MM.1S (cell line): ENCODE measurements around the gene TNFRSF4.

Experiments used
- DNase-seq: peaks from one replicate; pipeline ENCODE4 v3.0.0-alpha.2; 2015
- H2AFZ ChIP-seq: fragments of 300-600 bp; sonication (generic); 2 replicates; pipeline ENCODE4 v1.6.0; 2016; ENCODE audit warnings: antibody characterized with exemption, low read length
- H3F3A ChIP-seq: fragments of 300-600 bp; sonication (generic); 2 replicates; pipeline ENCODE4 v1.6.1; 2016; ENCODE audit warnings: mild to moderate bottlenecking, antibody characterized with exemption, low read length, moderate library complexity, mixed read lengths; ENCODE audit not compliant: insufficient read depth
- H3K27ac ChIP-seq: fragments of 300-600 bp; sonication (generic); 2 replicates; pipeline ENCODE4 v1.5.1; 2016; ENCODE audit warnings: mild to moderate bottlenecking, low read length
- H3K27me3 ChIP-seq: fragments of 300-600 bp; sonication (generic); replicated peaks from 2 replicates; pipeline ENCODE4 v1.6.0; 2016; ENCODE audit warnings: low read length; ENCODE audit not compliant: insufficient read depth
- H3K36me3 ChIP-seq: fragments of 300-600 bp; sonication (generic); replicated peaks from 2 replicates; pipeline ENCODE4 v1.6.1; 2016; ENCODE audit warnings: mild to moderate bottlenecking, low read length, mixed read lengths; ENCODE audit not compliant: insufficient read depth
- H3K4me1 ChIP-seq: fragments of 300-600 bp; sonication (generic); 2 replicates; pipeline ENCODE4 v1.6.1; 2016; ENCODE audit warnings: low read length, mixed read lengths
- H3K4me2 ChIP-seq: fragments of 300-600 bp; sonication (generic); 2 replicates; pipeline ENCODE4 v1.6.0; 2016; ENCODE audit warnings: low read depth, low read length
- H3K4me3 ChIP-seq: fragments of 300-600 bp; sonication (generic); 2 replicates; pipeline ENCODE4 v1.5.1; 2016; ENCODE audit warnings: low read length, mixed read lengths
- H3K79me2 ChIP-seq: fragments of 300-600 bp; sonication (generic); 2 replicates; pipeline ENCODE4 v1.6.1; 2016; ENCODE audit warnings: mixed run types, low read length, mixed read lengths
- H3K9ac ChIP-seq: fragments of 300-600 bp; sonication (generic); 2 replicates; pipeline ENCODE4 v1.6.1; 2016; ENCODE audit warnings: low read length, mixed read lengths
- H3K9me2 ChIP-seq: fragments of 300-600 bp; sonication (generic); replicated peaks from 2 replicates; pipeline ENCODE4 v1.6.1; 2016; ENCODE audit warnings: mild to moderate bottlenecking, low read length, mixed read lengths; ENCODE audit not compliant: insufficient read depth
- H3K9me3 ChIP-seq: fragments of 300-600 bp; sonication (generic); replicated peaks from 2 replicates; pipeline ENCODE4 v1.6.1; 2016; ENCODE audit warnings: mild to moderate bottlenecking, low read length, mixed read lengths; ENCODE audit not compliant: insufficient read depth
- H4K20me1 ChIP-seq: fragments of 300-600 bp; sonication (generic); 2 replicates; pipeline ENCODE4 v1.6.1; 2016; ENCODE audit warnings: mild to moderate bottlenecking, low read length, moderate library complexity, mixed read lengths; ENCODE audit not compliant: insufficient read depth
- CTCF ChIP-seq: fragments of 300-600 bp; sonication (generic); IDR thresholded peaks from 2 replicates; pipeline ENCODE4 v1.5.1; 2016; ENCODE audit warnings: antibody characterized with exemption, low read length, mixed read lengths
- EZH2 ChIP-seq: fragments of 300-600 bp; sonication (generic); optimal IDR thresholded peaks from 2 replicates; pipeline ENCODE3; 2017; ENCODE audit warnings: low read depth, mild to moderate bottlenecking, antibody characterized with exemption, low read length, mixed read lengths
- EZH2phosphoT487 ChIP-seq: fragments of 300-600 bp; sonication (generic); IDR thresholded peaks from 2 replicates; pipeline ENCODE4 v1.6.1; 2018; ENCODE audit warnings: antibody characterized with exemption, low read length

TNFRSF4 gene

GRCh38 chr1:1231400-1232207 lies 17.7 kb upstream of the TNFRSF4 start, which contains the start of gene SDF4:
Gene SDF4, minus strand, starts transcription at chr1:1232001. Its CDS starts 3,229 bp downstream, at chr1:1228772.
- no peaks in the 10 kb centered on the region for H3K9me2 ChIP-seq
- peaks cover 5% of the 10 kb centered on the region; the same call in 1 of the 2 replicates for H3K36me3 ChIP-seq
- peaks cover 54% of the 10 kb centered on the region for H3K79me2 ChIP-seq
- H3K4me2 ChIP-seq, result peak within 1 kb of the TSS; percentile 77
- DNase-seq, result peak; percentile 97
- H4K20me1 ChIP-seq, result no peaks in the 10 kb centered on the region
- H3K27me3 ChIP-seq, result no peaks in the 10 kb centered on the region
- TF ChIP-seq CTCF (no peak), EZH2 (no peak), EZH2phosphoT487 (no peak)
- H3K9me3 ChIP-seq, result no peaks in the 10 kb centered on the region
- 0 out of 2 replicates have a peak, but pooled peaks cover 3% of the 10 kb centered on the region for H3K4me1 ChIP-seq
- H3K9ac ChIP-seq, result peak within 1 kb of the TSS; percentile 72
- no peaks in the 10 kb centered on the region for H3F3A ChIP-seq
- peak within 1 kb of the TSS; percentile 83 for H3K4me3 ChIP-seq
- H2AFZ ChIP-seq, result peak within 1 kb of the TSS; percentile 19
- peak within 1 kb of the TSS; percentile 3; the same call in 1 of the 2 replicates for H3K27ac ChIP-seq

- DNase-seq, result no peak
- Histone ChIP-seq H3K27me3 (no peaks in the 10 kb centered on the region), H3K79me2 (peaks cover 61% of the 10 kb centered on the region), H3K4me1 (0 out of 2 replicates have a peak, but pooled peaks cover 3% of the 10 kb centered on the region), H3K36me3 (peaks cover 5% of the 10 kb centered on the region; the same call in 1 of the 2 replicates), H3F3A (no peaks in the 10 kb centered on the region), H3K9ac (peak overlapping the region; percentile 72), H3K27ac (peak overlapping the region; percentile 3; the same call in 1 of the 2 replicates), H2AFZ (peak overlapping the region; percentile 19; the same call in 1 of the 2 replicates), H3K9me3 (no peaks in the 10 kb centered on the region), H3K9me2 (no peaks in the 10 kb centered on the region), H3K4me2 (peak overlapping the region; percentile 77), H3K4me3 (peak overlapping the region; percentile 83), H4K20me1 (no peaks in the 10 kb centered on the region)
- TF ChIP-seq EZH2phosphoT487 (no peak), CTCF (no peak; the same call in 1 of the 2 replicates), EZH2 (no peak)
Measured at GRCh38 chr1:1230656-1231399, 16.9 kb upstream of the TNFRSF4 start.

- H3K9me3 ChIP-seq, result no peaks in the 10 kb centered on the region
- H3K79me2 ChIP-seq, result peaks cover 72% of the 10 kb centered on the region
Measured at GRCh38 chr1:1229770-1230169, 15.8 kb upstream of the TNFRSF4 start.

More at GRCh38 chr1:1229770-1230169, 15.8 kb upstream of the TNFRSF4 start:
- no peaks in the 10 kb centered on the region for H3F3A ChIP-seq
- peaks cover 5% of the 10 kb centered on the region; the same call in 1 of the 2 replicates for H3K36me3 ChIP-seq
- no peak overlapping the region for H3K4me3 ChIP-seq
- no peaks in the 10 kb centered on the region for H3K9me2 ChIP-seq
- no peaks in the 10 kb centered on the region for H4K20me1 ChIP-seq
- no peak overlapping the region for H3K9ac ChIP-seq
- no peak overlapping the region for H2AFZ ChIP-seq
- no peaks in the 10 kb centered on the region for H3K27me3 ChIP-seq
- H3K4me2 ChIP-seq, result no peak overlapping the region
- 0 out of 2 replicates have a peak, but pooled peaks cover 3% of the 10 kb centered on the region for H3K4me1 ChIP-seq
- DNase-seq, result no peak
- H3K27ac ChIP-seq, result no peak overlapping the region
- TF ChIP-seq EZH2 (no peak), EZH2phosphoT487 (no peak), CTCF (no peak)
